Mammary epithelial cell (primary cell): Measurements from ENCODE around the gene PASD1.

ENCODE experiments used
- EZH2 ChIP-seq: IDR thresholded peaks from 2 replicates; pipeline ENCODE4 v1.6.1; 2012; ENCODE audit warnings: low read length, inconsistent platforms, borderline replicate concordance
- TF ChIP-seq, protein P1 (sequence below), 2 donors: IDR thresholded peaks in 1 of 2; conservative IDR thresholded peaks in 1 of 2; 2 replicates each; pipeline ENCODE4 v1.5.1; 2011 to 2012; ENCODE audit warnings: inconsistent platforms in 2 of 2, low read length in 2 of 2, mild to moderate bottlenecking in 2 of 2, control low read depth in 1 of 2, low read depth in 1 of 2; ENCODE audit not compliant: insufficient read depth in 1 of 2; ENCODE audit errors: extremely low read depth in 1 of 2

DNA sequence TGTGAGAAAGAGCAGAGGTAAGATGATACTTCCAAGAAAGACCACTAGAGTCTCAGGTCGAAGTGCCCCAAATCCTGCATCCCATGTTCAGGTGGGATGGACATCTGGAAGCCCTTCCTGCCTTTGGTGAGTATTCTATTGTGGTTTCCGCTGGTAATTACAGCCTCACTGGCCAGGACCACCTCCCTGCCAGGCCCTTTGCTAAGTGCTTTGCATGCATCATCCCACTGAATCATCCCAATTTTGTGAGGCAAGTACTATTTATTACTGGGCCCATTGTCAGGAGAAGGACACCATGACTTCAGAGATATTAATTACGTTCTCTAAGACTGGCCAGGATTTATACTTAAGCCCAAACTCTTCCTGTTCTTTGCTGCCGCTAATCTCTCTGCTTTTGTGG lies 10.7 kb upstream of the PASD1 start:
- TF ChIP-seq, protein P1, sequence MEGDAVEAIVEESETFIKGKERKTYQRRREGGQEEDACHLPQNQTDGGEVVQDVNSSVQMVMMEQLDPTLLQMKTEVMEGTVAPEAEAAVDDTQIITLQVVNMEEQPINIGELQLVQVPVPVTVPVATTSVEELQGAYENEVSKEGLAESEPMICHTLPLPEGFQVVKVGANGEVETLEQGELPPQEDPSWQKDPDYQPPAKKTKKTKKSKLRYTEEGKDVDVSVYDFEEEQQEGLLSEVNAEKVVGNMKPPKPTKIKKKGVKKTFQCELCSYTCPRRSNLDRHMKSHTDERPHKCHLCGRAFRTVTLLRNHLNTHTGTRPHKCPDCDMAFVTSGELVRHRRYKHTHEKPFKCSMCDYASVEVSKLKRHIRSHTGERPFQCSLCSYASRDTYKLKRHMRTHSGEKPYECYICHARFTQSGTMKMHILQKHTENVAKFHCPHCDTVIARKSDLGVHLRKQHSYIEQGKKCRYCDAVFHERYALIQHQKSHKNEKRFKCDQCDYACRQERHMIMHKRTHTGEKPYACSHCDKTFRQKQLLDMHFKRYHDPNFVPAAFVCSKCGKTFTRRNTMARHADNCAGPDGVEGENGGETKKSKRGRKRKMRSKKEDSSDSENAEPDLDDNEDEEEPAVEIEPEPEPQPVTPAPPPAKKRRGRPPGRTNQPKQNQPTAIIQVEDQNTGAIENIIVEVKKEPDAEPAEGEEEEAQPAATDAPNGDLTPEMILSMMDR (conservative IDR thresholded peaks at IDR 0.05 in 1 of 2, IDR thresholded peaks at IDR 0.05 in 1 of 2; ENCODE audit: extremely low read depth in 1 of 2, insufficient read depth in 1 of 2, low read depth in 1 of 2, low read length in 2 of 2), result no peak
- TF ChIP-seq EZH2, result no peak
